HG02884 (cell line): Measurements from ENCODE around the gene LIPC.

Experiments used
- ATAC-seq: cut with Tn5 transposase; IDR thresholded peaks from one replicate; pipeline ENCODE4 v1.9.1; 2021; ENCODE audit warnings: mild to moderate bottlenecking, moderate library complexity; ENCODE audit not compliant: unreplicated experiment

Gene LIPC

DNA sequence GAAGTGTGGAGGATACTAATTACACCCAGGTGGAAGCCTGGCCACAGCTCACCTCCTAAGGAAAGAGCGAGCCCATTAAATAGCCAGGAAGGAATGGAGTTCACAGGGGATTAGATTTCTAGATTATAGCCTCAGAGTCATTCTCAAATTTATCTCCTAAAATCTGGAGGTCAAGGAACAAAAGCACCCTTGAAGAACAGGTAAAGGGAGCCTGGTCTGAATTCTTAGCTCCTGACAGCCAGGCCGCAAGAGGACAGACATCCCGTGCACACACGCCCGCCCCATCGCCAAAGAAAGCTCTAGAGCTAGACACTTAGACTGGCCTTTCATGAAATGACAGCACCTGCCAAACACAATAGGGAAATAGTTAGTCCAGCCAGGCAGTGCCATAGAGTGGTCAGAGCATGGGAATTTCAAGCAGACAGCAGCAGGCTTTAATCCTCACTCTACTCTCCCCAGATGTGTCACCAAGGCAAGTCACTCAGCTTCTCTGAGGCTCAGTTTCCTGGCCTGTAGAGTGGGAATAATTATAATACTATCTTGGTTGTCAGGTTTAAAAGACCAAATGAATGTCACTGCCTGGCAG, 59.2 kb downstream of the LIPC start:
- ATAC-seq, result no peak

GRCh38 chr15:58491499-58492202, 59.9 kb downstream of the LIPC start:
- no peak for ATAC-seq

DNA sequence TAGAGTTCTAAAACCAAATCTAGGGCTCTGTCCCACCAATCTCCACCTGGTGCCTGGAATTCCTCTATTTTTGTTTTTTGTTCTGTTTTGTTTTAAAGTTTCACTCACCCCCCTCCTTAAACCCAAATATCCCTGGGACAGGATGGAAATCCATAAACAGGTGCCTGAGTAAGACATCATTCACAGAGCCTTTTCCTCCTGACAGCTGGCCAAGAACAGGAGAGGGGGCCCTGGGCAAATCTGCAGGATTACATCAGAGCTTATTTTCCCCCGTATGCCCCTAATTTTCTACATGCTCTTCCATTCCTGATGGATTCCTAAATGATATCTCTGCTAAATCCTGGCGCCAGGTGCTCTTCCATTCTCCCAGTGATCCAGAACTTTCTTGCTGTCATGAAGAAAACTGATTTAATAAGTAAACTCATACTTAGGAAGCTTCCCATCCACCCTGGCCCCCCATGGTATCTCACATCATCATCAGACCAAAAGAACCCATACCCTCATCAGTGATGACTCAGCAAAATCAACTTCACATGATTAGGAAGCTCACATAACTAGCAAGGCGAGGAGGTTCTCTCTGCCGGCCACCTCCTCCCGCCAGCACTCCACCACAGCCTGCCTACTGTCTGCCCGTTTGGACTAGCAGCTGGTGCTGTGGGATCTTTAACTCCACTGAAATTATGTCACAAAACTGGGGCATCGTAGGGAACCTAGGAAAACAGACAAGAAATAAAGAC, 61.0 kb downstream of the LIPC start:
- no peak for ATAC-seq

DNA sequence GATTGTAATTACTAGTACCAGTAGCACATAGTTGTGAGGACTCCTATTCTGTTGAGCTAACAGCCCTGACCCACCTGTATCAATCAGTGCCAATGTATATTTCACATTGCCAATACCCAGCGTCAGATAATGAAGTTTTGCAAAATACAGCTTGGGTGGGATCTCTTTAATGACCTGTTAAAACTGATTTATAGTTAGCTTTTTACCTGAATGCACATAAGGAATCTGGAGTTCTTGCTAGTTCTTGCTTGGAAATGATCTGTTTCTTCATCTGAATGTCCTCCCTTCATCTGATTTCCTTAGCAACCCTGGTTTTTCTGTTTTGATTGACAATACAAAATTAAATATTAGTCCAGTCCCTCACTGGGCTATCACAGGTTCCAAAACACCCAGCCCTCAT, 62.8 kb downstream of the LIPC start:
- ATAC-seq, result no peak

DNA sequence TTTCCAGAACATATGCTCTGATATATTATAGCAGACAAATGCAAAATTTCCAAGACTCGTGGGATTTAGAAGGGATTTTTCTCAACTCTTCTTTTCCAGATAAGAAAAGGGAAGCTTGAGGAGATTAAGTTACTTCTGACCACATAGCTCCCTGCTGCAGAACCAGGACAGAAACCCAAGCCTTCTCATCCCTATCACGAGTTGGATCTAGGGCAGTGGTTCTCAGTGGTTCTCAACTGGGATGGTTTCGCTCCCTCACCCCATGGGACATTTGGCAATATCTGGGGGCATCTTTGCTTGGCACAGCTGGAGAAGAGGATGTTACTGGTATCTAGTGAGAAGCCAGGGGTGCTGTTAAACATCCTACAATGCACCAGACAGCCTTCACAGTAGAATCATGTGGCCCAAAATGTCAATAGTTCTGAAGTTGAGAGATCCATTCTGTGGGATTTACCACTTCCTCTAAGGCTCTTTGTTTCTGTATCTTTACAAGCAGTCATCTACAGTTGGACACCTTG, 64.2 kb downstream of the LIPC start:
- ATAC-seq, result no peak

- ATAC-seq, result no peak
Measured at GRCh38 chr15:58497046-58497785, 65.4 kb downstream of the LIPC start.

- ATAC-seq, result no peak
Measured at GRCh38 chr15:58498821-58499580, 67.2 kb downstream of the LIPC start.

GRCh38 chr15:58501006-58501405, 69.2 kb downstream of the LIPC start:
- no peak for ATAC-seq

GRCh38 chr15:58501636-58502188, 69.9 kb downstream of the LIPC start:
- no peak for ATAC-seq

GRCh38 chr15:58503139-58504027, 71.6 kb downstream of the LIPC start:
- ATAC-seq, result no peak

- no peak for ATAC-seq
Measured at GRCh38 chr15:58504674-58505234, 73.0 kb downstream of the LIPC start.

DNA sequence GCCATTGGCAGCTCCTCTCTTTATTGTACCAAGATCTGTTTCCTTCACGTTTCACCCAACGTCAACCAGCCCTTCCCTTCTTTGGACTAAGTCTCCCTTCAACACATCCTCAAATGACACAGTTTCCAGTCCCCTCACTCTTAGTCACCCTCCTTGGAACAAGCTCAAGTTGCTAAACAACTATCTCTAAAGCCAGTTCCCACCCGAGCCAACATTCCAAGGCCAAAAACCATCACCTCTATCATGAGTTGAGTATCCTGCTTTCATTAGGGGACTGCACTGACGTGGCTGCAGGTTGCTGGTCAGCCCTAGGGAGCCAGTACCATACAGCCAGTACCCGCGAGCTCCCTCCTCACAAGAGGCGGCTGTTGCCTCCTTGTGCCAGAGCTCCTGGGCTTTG, 73.8 kb downstream of the LIPC start:
- no peak for ATAC-seq

DNA sequence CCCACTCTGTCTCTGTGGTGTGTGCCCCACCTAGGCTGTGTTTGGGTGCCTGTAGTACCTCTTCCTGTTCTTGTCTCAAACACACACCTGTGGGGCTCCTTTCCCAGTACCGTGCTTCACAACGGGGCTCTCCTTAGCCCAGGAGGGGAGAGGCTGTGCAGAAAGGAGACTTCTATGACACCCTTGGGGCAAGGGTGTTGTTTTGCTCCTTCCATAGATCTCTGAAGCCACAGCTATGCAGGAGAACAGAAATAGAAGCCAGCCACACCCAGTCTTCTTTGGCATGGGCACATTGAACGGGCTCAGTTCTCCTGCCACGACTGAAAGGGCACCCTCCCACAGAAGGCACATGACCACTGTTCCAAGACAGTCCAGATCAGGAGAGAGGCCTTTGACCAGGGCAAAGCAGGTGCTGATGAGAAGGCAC, 74.3 kb downstream of the LIPC start:
- ATAC-seq, result no peak

DNA sequence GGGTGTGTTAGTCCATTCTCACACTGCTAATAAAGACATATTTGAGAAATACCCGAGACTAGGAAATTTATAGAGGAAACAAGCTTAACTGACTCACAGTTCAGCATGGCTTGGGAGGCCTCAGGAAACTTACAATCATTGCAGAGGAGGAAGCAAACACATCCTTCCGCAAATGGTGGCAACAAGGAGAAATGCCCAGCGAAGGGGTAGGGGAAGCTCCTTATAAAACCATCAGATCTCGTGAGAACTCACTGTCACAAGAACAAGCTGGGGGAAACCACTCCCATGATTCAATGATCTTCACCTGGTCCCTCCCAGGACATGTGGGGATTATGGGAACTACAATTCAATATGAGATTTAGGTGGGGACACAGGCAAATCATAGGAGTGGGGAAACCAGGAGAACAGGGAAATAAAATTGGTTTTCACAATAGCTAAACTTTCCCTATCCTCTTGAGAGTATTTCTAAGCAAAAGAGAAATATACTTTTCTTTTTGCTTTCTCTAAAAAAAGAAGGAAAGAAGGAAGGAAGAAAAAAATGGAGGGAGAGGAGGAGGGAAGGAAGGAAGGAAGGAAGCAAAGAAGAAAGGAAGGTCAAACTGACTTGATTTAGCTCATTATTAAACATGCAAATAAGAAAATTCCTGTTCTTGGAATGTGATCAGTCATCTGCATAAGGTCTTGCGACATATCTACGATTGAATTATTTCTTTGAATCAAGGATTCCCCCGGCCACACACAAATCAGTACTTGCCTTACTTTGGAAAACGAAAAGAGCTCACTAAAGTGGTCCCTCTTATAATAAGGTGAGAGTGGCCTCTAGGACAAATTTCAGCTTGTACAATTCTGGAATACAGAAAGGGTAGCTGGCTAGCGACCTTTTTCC, 75.2 kb downstream of the LIPC start:
- ATAC-seq, result no peak

GRCh38 chr15:58509556-58509955, 77.8 kb downstream of the LIPC start:
- ATAC-seq, result no peak

DNA sequence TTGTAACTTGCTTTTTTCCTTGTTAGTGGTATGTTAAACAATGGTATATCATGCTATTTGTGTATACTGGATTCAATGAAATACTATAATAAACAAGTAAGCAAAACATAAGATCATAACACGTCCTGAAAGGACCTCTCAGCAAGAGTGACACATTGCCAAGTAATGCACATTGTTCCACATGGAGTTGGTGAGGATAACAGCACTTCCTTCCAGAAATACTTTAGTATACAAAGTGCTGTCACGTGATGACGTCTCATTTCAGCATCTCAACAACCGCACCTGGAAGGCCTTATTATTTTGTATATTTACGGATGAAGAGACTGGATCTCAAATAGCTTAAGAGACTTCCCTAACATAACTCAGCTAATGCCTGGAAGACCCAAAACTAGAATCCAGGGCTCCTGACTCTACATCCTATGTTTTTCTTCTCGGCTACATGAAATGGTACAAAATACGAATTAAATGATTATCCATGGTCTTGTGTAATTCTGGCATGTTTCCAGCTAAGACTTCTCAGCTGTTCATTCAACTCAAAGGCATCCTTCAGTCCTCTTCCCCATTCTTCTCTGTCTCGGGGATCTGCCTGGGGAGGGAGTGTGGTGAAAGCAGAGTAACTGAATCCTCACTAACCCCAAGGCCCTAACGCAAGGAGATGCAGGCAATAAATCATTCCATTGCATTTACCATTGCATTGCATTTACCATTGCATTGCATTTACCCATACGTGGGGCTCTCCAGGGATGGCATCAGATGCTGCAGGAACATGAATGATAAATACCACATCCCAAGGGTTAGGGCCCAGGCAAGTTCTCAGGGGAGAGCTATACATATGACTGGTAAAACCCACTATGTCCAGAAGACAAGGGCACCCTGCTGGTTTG, 79.2 kb downstream of the LIPC start:
- no peak for ATAC-seq

GRCh38 chr15:58511599-58511987, 79.8 kb downstream of the LIPC start:
- ATAC-seq, result no peak
